HG02885 (cell line): ENCODE measurements around the gene ZFYVE1.
"Not testable (repeated sequence)": the region's sequence is repeated elsewhere in the genome, so short reads cannot be mapped to it uniquely, and the experiment has no call there.

ENCODE experiments used
- ATAC-seq: cut with Tn5 transposase; IDR thresholded peaks from one replicate; pipeline ENCODE4 v1.9.1; 2021; ENCODE audit warnings: mild to moderate bottlenecking; ENCODE audit not compliant: unreplicated experiment, poor library complexity

Gene ZFYVE1, protein sequence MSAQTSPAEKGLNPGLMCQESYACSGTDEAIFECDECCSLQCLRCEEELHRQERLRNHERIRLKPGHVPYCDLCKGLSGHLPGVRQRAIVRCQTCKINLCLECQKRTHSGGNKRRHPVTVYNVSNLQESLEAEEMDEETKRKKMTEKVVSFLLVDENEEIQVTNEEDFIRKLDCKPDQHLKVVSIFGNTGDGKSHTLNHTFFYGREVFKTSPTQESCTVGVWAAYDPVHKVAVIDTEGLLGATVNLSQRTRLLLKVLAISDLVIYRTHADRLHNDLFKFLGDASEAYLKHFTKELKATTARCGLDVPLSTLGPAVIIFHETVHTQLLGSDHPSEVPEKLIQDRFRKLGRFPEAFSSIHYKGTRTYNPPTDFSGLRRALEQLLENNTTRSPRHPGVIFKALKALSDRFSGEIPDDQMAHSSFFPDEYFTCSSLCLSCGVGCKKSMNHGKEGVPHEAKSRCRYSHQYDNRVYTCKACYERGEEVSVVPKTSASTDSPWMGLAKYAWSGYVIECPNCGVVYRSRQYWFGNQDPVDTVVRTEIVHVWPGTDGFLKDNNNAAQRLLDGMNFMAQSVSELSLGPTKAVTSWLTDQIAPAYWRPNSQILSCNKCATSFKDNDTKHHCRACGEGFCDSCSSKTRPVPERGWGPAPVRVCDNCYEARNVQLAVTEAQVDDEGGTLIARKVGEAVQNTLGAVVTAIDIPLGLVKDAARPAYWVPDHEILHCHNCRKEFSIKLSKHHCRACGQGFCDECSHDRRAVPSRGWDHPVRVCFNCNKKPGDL

DNA sequence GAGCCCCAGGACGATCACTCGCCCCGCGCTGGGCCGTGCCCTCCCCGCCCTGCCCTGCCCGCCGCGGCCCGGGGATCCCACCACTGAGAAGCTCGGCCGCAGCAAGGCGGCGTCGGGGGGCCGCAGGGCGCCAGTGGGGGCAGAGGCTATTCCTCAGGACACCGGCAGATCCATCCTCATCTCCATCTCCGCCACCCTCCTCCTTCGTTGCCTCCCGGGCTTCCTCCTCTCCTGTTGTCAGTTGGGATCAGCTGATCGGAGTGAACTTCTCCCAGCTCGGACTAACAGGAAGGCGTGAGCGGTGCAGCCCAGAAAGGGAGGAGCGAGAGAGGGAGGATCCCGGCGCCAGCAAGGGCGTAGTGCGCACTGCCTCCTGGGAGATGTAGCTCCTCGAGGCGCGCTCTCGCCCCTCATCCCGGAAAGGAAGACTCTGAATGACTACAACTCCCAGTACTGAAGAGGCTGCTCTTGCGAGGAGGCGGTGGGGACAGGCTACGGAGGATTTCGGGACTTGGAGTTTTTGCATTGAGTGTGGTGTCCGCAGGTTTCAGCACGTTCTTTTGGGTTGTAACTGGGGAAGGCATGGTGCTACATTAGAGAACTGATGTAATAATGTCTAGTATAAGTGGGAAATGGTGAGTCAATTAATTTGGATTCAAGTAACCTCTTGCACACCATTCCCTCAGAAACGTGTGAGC, at the start of gene ZFYVE1:
TSS of gene ZFYVE1 (minus strand) at position 262 of the 698 bp plus-strand sequence. CDS start 2,598 bp downstream, outside the sequence.
- peak; percentile 98 for ATAC-seq

DNA sequence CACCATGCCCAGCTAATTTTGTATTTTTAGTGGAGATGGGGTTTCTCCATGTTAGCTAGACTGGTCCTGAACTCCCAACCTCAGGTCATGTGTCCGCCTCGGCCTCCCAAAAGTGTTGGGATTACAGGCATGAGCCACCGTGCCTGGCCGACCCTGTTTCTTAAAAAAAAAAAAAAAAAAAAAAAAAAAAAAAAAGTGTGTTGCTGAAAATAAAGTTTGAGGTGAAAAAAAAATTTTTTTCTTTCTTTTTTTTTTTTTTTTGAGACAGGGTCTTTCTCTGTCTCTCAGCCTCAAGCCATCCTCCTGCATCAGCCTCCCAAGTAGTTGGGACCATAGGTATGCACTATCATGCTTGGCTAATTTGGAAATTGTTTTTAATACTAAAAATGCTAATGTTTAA, 42.7 kb upstream of the ZFYVE1 start:
- no peak for ATAC-seq

DNA sequence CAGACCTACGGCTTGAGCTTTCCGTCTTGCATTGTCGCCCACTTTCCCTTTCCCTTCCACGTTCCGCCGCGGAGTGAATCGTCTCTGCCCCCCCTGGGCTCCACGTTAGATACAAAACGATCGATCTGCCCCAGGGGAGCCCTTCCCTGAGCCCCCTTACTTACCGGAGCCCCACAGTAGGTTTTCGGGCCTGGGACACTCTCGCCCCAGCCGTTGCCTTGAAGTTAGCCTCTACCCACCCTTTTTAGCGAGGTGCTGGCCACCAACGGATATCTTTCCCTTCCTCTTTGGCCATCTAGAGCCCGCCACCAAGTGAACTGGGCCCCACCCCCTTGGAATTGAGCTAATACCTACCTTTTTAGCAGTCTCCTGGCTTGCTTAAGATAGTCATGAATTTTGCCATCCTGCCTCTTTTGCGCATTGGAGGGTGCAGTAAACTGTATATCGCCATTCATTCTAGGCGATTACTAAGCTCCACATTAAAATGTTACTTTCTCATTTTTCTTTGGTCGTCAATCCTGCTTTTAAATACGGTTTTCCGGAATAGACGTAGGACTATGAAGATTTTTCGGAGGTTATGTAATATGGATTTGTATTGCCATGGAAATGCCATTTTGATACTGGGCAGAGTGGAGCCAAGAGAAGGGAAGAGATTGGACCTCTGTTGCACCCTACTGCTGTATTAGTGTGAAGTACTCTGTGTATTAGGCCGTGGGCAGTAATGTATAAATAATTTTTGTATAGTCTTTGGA, 32.2 kb upstream of the ZFYVE1 start:
- peak; percentile 17 for ATAC-seq

DNA sequence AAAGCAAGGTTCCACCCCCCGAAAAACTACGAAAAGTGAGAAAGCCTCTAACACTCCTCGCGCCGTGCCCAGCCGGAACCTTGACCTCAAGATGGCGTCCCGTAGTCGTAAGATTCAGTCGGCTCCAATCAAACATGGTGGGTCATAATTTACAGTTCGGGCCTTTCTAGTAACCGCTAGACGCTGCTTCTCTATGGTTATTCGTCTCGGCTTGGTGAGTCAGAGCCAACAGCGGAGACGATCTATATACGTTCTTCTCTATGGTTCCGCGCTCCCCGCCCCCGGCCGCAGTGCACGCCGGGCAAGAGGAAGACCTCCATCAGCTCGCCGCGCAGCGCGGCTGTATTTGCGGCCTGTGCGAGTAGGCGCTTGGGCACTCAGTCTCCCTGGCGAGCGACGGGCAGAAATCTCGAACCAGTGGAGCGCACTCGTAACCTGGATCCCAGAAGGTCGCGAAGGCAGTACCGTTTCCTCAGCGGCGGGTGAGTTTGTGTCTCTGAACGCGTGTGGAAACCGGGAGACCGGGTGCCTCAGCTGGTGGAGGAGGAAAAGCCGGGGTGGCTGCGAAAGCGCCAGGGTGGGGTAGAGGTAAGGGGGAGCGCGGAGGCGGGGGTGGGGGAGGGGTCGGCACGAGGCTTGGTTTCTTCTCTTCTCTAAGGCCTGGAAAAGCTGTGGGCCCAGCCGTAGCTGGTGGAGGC, 31.5 kb upstream of the ZFYVE1 start, which contains the start of gene RBM25:
TSS of gene RBM25 (plus strand) at position 311 of the 698 bp plus-strand sequence. CDS start 13,108 bp downstream, outside the sequence.
- peak; percentile 93 for ATAC-seq

DNA sequence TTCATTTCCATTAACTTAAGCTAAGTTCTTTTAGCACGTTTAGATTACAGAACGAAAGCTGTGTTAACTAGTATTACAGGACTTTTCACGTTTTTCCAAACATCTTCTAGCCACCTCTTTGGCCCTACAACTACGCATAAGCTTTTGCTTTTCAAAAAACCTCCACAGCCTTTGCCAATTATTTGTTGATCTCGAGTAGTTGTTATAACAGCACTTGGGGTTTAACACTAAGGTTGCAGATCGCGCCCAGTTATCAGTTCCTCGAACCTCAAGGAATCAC, 31.0 kb upstream of the ZFYVE1 start:
- no peak for ATAC-seq

DNA sequence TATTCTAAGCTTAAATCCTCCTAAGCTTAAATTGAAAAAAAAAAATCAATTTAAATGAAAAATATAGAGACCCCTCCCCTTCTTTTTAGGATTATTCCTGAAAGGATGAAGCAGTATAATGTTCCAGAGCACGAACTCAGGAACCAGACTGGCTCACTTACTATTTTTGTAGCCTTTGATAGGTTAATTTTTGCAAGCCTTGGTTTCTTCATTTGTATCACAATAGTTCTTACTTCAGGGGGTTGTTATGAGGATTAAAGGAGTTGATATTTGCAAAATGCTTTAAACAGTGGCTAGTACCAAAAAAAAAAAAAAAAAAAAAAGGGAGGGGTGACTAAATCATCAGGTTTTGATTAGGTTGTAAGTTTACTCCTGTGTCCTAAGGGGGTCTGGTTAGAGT, 28.3 kb upstream of the ZFYVE1 start:
- ATAC-seq, result no peak

DNA sequence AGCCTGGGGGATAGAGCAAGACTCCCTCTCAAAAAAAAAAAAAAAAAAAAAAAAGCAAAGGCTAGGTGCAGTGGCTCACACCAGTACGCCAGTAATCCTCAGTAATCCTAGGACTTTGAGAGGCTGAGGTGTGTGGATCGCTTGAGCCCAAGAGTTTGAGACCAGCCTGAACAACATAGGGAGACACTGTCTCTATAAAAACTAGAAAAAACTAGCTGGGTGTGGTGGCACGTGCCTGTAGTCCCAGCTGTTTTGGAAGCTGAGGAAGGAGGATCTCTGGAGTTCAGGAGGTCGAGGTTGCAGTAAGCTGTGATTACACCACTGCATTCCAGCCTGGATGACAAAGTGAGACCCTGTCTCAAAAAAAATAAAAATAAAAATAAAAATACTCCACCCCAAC, 22.5 kb upstream of the ZFYVE1 start:
- no peak for ATAC-seq

DNA sequence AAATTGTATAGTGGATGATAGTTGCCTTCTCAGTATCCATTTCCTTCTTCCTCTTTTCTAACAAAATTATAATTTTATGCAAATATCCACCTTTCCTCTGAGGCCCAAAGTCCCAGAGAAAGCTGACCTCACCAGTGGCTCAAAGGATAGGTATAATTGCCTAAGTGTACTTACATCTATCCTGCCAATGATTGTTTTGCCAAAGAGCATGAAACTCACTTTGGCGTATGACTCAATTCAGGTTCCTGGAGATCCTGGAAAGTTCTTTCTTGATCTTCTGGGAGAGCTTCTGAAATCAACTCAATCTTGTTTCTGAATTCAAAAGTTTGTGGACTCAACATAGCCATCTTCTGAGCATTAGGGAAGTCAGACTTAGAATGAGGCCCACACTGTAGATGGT, 20.9 kb upstream of the ZFYVE1 start:
- no peak for ATAC-seq

DNA sequence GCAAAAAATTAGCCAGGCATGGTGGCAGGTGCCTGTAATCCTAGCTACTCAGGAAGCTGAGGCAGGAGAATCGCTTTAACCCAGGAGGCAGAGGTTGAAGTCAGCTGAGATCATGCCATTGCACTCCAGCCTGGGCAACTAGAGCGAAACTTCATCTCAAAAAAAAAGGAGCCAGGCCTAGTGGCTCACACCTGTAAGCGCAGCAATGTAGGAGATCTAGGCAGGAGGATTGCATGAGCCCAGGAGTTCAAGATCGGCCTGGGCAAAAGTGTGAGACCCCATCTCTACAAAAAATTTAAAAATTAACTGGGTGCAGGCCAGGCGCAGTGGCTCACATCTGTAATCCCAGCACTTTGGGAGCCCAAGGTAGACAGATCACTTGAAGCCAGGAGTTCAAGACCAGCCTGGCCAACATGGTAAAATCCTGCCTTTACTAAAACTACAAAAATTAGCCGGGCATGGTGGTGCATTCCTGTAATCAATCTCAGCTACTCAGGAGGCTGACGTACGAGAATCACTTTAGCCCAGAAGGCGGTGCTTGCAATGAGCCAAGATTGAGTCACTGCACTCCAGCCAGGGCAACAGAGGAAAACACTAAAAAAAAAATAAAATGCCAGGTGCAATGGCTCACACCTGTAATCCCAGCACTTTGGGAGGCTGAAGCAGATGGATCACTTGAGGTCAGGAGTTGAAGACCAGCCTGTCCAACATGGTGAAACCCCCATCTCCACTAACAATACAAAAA, 10.0 kb upstream of the ZFYVE1 start:
- not testable (repeated sequence) for ATAC-seq

DNA sequence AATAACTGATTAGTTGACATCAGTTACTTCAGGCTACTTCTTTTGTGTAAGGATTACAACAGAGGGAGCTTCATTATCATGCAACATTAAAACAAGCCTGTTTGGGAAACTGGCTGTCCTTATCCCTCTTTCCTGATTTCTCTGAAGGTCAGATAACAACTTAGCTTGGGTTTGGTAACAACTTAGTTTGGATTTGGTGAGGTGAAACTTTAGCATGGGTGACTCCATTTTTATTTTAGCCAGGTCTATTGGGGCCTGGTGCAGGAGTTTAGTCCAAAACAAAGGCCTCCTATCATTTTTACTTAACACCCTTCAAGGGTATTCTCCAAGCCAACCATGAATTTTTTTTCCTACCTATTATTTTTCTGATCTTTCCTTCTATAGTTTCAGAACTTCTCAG, 1.1 kb upstream of the ZFYVE1 start:
- no peak for ATAC-seq

DNA sequence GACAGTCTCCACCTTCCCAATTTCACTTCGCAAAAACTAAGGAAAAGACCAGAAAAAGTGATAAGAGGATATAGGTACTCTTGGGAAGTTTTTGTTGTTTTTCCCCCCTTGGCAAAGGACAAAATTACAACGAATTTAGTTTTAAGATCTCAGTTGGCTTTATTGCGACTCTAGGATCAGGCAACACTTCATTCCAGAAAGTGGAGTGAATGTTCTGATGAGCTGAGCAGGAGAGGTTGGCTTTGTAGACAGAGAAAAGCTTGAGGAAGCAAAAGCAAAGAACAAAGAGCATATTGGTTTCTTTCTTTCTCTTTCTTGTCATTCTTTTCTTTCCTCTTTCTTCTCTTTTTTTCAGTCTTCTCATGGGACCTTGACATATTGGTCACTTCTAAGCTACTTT, 640 bp upstream of the ZFYVE1 start:
- ATAC-seq, result no peak

DNA sequence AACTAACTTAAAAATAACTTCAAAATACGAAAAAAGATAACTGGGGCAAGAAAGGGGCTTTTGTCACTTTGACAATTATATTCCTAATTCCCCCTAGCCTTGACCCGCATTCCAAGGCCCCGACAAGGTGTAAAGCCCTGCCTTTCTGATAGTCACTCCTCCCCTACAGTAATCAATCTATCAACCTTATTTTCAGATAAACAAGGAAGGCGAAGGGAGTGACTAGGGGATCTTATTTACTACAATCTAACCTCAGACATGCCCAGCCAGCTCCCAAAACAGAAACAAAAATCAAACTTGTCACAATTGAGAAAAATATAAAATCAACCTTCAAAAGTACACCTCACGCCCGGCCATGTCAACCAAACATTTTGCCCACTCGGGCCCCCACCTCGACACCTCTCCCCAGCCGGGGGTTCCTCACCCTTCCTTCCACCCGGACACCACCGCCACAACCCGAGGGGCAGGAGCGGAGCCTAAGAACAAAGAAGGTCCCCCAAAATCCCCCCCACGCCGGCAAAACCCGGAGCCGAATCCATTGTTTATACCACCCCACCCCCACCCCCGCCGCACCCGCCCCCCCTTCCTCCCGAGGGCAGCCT, 562 bp downstream of the ZFYVE1 start:
- ATAC-seq, result no peak

DNA sequence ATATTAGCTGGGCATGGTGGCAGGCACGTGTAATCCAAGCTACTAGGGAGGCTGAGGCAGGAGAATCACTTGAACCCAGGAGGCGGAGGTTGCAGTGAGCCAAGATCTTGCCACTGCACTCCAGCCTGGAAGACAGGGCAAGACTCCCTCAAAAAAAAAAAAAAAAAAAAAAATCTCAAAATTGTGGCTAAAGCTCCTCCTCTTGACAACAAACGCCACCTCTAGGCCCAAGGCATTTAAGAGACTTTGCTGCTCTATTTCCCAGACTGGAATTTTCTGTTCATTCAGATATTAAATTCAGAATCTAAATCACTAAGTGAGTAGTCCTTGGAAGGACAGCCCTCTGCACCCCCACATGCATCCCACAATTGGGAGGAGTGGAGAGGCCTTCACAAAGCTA, 1.4 kb downstream of the ZFYVE1 start:
- ATAC-seq, result no peak

DNA sequence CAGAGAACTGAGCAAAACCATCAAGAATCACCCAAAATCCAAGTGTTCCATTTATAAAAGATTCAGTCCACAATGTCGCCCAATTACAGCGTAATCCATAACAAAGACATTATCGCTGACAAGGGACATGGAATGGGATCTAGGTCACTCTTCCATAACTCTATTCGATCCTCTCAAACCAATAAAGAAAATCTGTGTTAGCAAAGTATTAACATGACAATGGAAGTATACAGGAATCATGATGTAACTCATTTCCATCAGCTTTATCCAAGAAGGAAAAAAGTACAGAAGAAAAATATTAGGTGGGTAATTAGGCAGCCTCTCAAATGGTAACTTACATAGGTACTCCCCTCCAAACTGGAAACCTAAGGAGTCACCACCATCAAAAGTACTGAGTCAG, 4.9 kb downstream of the ZFYVE1 start:
- ATAC-seq, result no peak

DNA sequence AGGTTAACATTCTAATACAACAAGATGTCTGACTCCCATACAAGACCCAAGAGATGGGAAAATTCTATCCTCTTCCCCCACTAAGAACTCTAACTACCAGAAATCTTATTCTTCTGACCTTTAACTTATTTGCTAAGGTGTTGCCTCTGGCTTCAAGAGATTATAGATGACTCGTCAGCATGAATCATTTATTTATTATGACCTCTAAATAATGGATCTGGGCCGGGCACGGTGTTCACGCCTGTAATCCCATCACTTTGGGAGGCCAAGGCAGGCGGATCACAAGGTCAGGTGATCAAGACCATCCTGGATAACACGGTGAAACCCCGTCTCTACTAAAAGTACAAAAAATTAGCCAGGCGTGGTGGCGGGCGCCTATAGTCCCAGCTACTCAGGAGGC, 10.9 kb downstream of the ZFYVE1 start:
- ATAC-seq, result not testable (repeated sequence)

DNA sequence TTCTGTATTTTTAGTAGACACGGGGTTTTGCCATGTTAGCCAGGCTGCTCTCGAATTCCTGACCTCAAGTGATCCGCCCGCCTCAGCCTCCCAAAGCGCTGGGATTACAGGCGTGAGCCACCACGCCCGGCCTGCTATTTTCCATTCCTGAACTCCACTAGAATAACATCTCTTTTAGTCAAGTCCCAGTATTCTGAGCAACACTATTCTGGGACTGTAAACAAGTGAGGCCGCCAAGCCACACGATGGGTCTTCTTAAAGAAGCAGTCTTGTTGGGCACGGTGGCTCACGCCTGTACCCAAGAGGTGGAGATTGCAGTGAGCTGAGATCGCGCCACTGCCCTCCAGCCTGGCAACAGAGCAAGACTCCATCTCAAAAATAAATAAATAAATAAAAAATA, 11.4 kb downstream of the ZFYVE1 start:
- not testable (repeated sequence) for ATAC-seq

DNA sequence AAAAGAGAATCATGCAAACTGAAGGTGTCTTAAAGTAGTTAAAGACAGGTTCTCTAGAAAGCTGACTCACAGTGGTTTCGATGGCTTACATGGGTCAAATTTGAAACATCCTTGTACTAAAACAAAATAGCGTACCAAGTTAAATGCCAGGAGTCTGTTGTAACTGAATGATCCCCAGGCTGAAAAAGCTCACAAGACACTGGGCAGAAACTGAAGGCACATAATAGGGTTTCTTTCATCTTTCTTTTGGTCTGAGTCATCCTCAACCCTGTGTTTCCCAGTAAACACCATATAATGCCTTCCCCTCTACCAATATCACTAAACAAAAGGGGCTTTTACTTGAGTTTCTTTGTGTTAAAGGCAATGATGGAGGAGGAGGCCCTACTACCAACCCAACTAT, 12.8 kb downstream of the ZFYVE1 start:
- no peak for ATAC-seq

DNA sequence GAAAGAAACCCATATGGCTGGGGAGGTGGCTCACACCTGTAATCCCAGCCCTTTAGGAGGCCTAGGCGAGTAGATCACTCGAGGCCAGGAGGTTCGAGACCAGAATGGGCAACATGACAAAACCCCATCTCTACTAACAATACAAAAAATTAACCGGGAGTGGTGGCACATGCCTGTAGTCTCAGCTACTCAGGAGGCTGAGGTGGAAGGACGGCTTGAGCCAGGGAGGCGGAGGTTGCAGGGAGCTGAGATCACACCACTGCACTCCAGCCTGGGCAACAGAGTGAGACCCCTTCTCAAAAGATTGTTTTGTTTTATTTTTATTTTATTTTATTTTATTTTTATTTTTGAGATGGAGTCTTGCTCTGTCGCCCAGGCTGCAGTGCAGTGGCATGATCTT, 15.7 kb downstream of the ZFYVE1 start:
- ATAC-seq, result not testable (repeated sequence)

DNA sequence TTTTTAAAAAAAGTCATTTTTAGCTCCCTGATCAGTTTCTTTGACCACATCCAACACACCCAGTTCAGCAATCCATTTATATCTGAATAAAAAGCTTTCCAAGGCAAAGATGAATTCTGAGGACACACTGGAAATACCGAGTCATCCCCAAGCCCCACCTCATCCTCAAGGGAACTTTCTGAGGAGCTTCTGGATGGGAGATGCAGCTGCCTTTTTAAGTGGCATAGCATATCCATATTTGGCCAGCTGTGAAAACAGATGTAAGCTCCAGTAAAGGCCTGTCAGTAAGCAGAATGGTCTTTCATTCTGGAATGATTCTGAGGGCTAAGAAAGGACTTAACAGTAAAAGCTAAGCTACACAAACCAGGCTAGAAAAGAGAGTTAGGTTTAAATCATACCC, 18.4 kb downstream of the ZFYVE1 start:
- no peak for ATAC-seq
